ENCODE results near the gene AGXT2.

AGXT2 gene, protein sequence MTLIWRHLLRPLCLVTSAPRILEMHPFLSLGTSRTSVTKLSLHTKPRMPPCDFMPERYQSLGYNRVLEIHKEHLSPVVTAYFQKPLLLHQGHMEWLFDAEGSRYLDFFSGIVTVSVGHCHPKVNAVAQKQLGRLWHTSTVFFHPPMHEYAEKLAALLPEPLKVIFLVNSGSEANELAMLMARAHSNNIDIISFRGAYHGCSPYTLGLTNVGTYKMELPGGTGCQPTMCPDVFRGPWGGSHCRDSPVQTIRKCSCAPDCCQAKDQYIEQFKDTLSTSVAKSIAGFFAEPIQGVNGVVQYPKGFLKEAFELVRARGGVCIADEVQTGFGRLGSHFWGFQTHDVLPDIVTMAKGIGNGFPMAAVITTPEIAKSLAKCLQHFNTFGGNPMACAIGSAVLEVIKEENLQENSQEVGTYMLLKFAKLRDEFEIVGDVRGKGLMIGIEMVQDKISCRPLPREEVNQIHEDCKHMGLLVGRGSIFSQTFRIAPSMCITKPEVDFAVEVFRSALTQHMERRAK

DNA sequence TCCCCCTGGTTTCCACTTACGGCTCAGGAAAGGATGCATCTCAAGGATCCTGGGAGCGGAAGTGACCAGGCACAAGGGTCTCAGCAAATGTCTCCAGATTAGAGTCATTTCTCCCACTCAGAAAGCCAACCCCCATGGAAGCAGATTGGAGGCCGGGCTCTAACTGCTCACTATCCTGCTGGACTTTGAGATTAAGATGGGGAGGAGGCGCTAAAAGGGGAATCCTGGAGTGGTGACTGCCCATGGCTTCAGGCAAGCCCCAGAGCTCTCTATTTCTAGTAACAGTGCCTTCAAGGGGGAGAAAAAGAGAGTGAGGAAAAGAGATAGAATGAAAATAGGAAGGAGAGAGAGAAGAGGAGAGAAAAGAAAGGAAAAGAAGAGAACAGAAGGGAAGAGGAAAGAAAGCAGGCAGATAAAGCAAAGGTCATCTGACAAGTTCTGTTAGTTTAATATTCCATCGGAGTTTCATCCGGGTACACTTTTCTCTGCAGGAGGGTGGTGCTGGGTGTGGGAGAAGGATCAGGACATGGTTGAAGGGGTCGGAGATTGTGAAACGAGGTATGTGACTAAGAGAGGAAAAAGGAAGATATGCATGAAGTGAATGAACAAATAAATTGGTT lies at the start of gene AGXT2:
Gene AGXT2 (minus strand): TSS at position 165 of the 620 bp plus-strand sequence. CDS start 57 bp downstream, at position 108.
- no peak within 1 kb of the TSS for H3K27ac ChIP-seq (ENCODE audit: low read depth, low read length)
- no peak within 1 kb of the TSS for H3K9ac ChIP-seq (ENCODE audit: low read length)
- H3K36me3 ChIP-seq (ENCODE audit: insufficient read depth, low read length): no peaks in the 10 kb centered on the region
- H3K27me3 ChIP-seq (ENCODE audit: control insufficient read depth in 1 of 2, insufficient read depth in 2 of 2, low read length in 2 of 2): no peaks in the 10 kb centered on the region
- no peaks in the 10 kb centered on the region for H3K4me1 ChIP-seq (ENCODE audit: insufficient read depth, low read length)
- no peaks in the 10 kb centered on the region for H3K9me3 ChIP-seq (ENCODE audit: low read length)
- no peak within 1 kb of the TSS for H3K4me3 ChIP-seq (ENCODE audit: low read depth in 1 of 2, low read length in 2 of 2)

DNA sequence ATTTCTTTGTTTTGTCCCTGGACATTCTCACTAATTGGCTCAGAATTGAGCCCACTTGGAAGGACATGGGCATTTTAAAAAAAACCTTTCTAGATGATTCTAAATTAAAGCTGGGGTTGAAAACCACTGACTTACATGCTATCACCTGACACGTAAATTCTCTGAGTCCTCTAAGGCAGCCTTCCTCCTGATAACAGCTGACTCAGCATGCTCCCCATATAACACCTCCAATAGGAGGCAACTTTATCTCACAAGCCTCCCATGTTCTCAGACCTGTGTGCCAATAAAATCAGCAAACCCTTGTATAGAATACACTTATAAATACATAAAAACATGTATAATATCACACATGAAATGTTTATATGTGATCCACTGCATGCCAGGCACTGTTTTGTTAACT lies 49.2 kb upstream of the AGXT2 start:
- Histone ChIP-seq H3K9me3 (ENCODE audit: low read length) (no peaks in the 10 kb centered on the region), H3K36me3 (ENCODE audit: insufficient read depth, low read length) (no peaks in the 10 kb centered on the region), H3K4me1 (ENCODE audit: insufficient read depth, low read length) (no peaks in the 10 kb centered on the region), H3K27ac (ENCODE audit: low read depth, low read length) (no peak overlapping the region), H3K4me3 (ENCODE audit: low read depth in 1 of 2, low read length in 2 of 2) (no peak overlapping the region), H3K9ac (ENCODE audit: low read length) (no peak overlapping the region), H3K27me3 (ENCODE audit: control insufficient read depth in 1 of 2, insufficient read depth in 2 of 2, low read length in 2 of 2) (no peaks in the 10 kb centered on the region)

DNA sequence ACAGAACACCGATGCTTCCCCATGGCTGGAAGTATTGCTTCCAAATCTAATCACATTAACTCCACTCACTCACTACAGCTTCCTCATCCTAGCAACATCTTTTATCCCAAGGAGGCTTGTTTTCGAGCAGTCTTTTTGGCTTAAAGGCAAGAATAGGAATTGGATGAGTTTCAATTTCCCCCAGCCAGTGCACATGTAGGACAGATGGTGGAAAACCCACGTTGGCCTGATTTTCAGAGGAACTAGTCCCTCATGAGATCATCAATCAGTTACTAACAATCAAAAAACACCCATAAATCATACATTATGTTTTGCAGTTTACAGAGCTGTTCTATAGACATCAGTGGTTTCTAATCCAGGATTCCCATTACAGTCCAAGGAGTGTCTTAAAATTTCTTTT lies 48.5 kb upstream of the AGXT2 start:
- Histone ChIP-seq H3K9me3 (ENCODE audit: low read length) (no peaks in the 10 kb centered on the region), H3K4me1 (ENCODE audit: insufficient read depth, low read length) (no peaks in the 10 kb centered on the region), H3K9ac (ENCODE audit: low read length) (no peak overlapping the region), H3K27me3 (ENCODE audit: control insufficient read depth in 1 of 2, insufficient read depth in 2 of 2, low read length in 2 of 2) (no peaks in the 10 kb centered on the region), H3K4me3 (ENCODE audit: low read depth in 1 of 2, low read length in 2 of 2) (no peak overlapping the region), H3K36me3 (ENCODE audit: insufficient read depth, low read length) (no peaks in the 10 kb centered on the region), H3K27ac (ENCODE audit: low read depth, low read length) (no peak overlapping the region)

DNA sequence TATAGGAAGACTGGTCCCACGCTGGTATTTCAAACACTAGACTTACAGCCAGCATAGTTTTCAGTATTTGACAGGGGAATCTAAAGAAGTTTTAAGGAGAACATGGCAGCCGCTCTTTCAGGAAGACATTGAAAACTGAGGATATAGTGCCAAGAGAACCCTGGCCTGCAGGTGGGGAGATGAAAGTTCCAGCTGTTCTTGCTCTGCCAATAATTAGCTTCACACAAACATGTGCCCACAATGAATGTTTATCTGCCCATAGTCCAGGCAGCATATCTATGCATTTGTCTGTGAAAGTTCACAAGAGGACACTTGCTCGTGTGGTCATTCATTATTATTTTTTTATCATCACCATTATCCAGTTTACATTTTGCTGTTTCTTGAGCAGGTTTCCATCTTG lies 47.6 kb upstream of the AGXT2 start:
- Histone ChIP-seq H3K4me3 (ENCODE audit: low read depth in 1 of 2, low read length in 2 of 2) (no peak overlapping the region), H3K36me3 (ENCODE audit: insufficient read depth, low read length) (no peaks in the 10 kb centered on the region), H3K9me3 (ENCODE audit: low read length) (no peaks in the 10 kb centered on the region), H3K27me3 (ENCODE audit: control insufficient read depth in 1 of 2, insufficient read depth in 2 of 2, low read length in 2 of 2) (no peaks in the 10 kb centered on the region), H3K9ac (ENCODE audit: low read length) (no peak overlapping the region), H3K27ac (ENCODE audit: low read depth, low read length) (no peak overlapping the region), H3K4me1 (ENCODE audit: insufficient read depth, low read length) (no peaks in the 10 kb centered on the region)

DNA sequence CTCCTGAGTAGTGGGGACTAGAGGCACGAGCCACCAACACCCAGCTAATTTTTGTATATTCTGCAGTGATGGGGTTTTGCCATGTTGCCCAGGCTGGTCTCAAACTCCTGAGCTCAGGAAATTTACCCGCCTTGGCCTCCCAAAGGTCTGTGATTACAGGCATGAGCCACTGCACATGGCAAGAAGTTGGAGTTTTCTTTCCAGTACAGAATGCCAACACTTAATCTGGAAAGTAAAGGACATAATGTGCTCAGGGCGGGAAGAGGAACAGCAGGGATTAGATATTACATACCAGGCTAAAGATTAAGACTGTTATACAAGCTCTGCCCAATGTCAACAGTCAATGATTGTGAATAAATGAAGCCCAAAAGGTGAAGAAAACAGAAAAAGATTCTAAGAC lies 47.2 kb upstream of the AGXT2 start:
- H3K4me3 ChIP-seq (ENCODE audit: low read depth in 1 of 2, low read length in 2 of 2): no peak overlapping the region
- H3K4me1 ChIP-seq (ENCODE audit: insufficient read depth, low read length): no peaks in the 10 kb centered on the region
- H3K27me3 ChIP-seq (ENCODE audit: control insufficient read depth in 1 of 2, insufficient read depth in 2 of 2, low read length in 2 of 2): no peaks in the 10 kb centered on the region
- H3K9me3 ChIP-seq (ENCODE audit: low read length): no peaks in the 10 kb centered on the region
- no peak overlapping the region for H3K9ac ChIP-seq (ENCODE audit: low read length)
- H3K27ac ChIP-seq (ENCODE audit: low read depth, low read length): no peak overlapping the region
- H3K36me3 ChIP-seq (ENCODE audit: insufficient read depth, low read length): no peaks in the 10 kb centered on the region

DNA sequence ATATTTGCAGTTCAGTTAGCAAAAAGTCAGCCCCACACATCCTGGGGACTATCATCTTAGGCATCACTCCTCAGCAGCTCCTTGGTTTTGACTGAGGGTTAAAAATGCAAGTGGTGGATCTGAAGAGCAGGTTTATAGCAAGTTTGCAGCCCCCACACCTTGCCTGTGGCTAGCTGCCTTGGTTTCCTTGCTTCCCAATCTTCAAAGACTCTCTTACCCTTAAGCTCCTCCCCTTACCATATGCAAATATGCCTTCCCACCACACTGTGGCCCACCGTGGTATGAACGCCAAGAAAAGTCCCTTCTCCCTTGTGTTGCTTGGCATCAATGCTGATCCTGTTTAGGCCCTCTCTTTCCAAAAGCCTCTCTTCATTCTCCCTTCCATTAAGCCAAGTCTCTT lies 45.0 kb upstream of the AGXT2 start:
- H3K4me1 ChIP-seq (ENCODE audit: insufficient read depth, low read length): no peaks in the 10 kb centered on the region
- H3K9me3 ChIP-seq (ENCODE audit: low read length): no peaks in the 10 kb centered on the region
- no peak overlapping the region for H3K4me3 ChIP-seq (ENCODE audit: low read depth in 1 of 2, low read length in 2 of 2)
- no peaks in the 10 kb centered on the region for H3K27me3 ChIP-seq (ENCODE audit: control insufficient read depth in 1 of 2, insufficient read depth in 2 of 2, low read length in 2 of 2)
- no peak overlapping the region for H3K27ac ChIP-seq (ENCODE audit: low read depth, low read length)
- H3K9ac ChIP-seq (ENCODE audit: low read length): no peak overlapping the region
- H3K36me3 ChIP-seq (ENCODE audit: insufficient read depth, low read length): no peaks in the 10 kb centered on the region

DNA sequence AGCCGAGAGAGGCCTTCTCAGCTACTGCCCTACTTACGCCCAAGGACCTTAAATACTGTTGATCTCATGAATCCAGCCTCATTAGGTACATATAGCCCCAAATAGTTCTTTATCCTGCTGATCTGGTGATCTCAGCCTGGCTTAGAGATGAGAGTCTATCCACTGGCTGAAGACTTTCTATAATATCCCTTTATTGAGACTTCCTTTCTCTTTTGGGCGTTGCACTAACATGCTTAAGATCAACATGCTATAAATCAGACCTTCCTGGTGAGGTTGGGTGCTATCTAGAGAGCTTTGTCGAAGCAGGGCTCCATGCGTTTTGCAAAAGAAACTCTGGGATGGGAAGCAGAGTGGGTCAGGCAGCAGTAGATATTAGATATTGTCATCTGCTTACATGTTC lies 44.0 kb upstream of the AGXT2 start:
- no peaks in the 10 kb centered on the region for H3K36me3 ChIP-seq (ENCODE audit: insufficient read depth, low read length)
- H3K27me3 ChIP-seq (ENCODE audit: control insufficient read depth in 1 of 2, insufficient read depth in 2 of 2, low read length in 2 of 2): no peaks in the 10 kb centered on the region
- no peak overlapping the region for H3K4me3 ChIP-seq (ENCODE audit: low read depth in 1 of 2, low read length in 2 of 2)
- no peaks in the 10 kb centered on the region for H3K4me1 ChIP-seq (ENCODE audit: insufficient read depth, low read length)
- H3K9ac ChIP-seq (ENCODE audit: low read length): no peak overlapping the region
- H3K9me3 ChIP-seq (ENCODE audit: low read length): no peaks in the 10 kb centered on the region
- H3K27ac ChIP-seq (ENCODE audit: low read depth, low read length): no peak overlapping the region

DNA sequence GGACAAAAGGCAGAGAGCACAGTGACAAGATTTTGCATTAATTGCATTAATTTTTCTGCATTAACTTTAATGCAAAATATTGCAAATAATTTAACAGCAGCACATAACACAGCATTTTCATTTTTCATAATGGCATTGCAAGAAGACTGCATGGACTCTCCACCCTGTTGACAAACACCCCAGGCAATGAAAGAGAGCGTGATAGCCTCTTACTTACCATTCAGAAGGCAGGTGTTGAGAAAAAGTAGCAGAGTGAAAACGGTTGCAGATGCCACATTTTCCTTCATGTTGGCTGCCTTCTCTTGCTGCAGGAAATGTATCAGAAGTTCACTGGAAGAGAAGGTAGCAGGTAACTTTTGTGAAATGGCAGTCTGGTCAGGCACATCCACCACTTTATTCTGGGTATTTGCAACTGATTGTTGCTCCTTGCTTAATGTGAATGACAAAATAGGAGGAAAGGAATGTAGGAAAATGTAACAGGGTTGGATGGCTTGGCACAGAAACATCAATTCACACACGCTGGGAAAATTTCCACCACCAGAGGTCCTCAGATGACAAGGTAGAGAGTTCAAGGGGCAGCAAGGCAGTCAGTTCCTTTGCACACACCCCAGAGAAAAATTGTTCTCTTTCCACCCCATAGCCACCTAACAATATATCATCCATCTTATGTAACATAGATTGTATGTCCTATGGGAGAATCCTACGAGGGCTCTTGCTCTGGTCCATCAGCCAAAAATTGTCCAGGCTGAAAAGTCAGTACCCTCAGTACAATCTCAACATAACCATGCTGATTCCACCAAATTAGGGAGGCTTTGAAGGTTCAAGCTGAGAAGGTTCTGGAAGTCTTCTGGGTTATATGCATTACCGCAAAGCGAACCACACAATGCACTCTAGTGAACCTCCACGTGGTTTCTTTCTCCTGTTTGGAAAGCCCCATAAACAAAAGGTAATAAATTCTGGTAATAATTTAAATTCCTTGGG lies 41.9 kb upstream of the AGXT2 start:
- Histone ChIP-seq H3K36me3 (ENCODE audit: insufficient read depth, low read length) (no peaks in the 10 kb centered on the region), H3K4me1 (ENCODE audit: insufficient read depth, low read length) (peaks cover 5% of the 10 kb centered on the region), H3K9ac (ENCODE audit: low read length) (no peak overlapping the region), H3K4me3 (ENCODE audit: low read depth in 1 of 2, low read length in 2 of 2) (no peak overlapping the region), H3K27me3 (ENCODE audit: control insufficient read depth in 1 of 2, insufficient read depth in 2 of 2, low read length in 2 of 2) (no peaks in the 10 kb centered on the region), H3K27ac (ENCODE audit: low read depth, low read length) (no peak overlapping the region), H3K9me3 (ENCODE audit: low read length) (no peaks in the 10 kb centered on the region)

DNA sequence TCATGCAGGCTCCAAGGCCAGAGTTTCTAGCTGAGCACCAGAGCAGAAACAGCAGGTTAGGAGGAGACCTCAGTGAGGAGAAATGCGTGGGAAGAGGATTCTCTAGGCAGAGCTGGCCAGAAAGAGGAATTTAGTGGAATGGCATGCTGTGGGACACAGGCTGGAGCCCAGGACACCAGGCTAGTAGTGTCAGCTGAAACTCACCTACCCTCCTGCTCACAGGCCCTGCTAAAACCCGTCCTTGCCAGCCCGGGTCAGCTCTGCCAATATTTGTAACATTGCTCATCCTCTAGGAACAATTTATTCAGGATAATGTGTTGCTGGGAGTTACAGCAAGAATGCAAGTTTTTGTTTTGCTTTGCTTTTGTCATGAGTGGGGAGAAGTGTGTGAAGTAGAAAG lies 40.2 kb upstream of the AGXT2 start:
- Histone ChIP-seq H3K9me3 (ENCODE audit: low read length) (no peaks in the 10 kb centered on the region), H3K27me3 (ENCODE audit: control insufficient read depth in 1 of 2, insufficient read depth in 2 of 2, low read length in 2 of 2) (no peaks in the 10 kb centered on the region), H3K27ac (ENCODE audit: low read depth, low read length) (no peak overlapping the region), H3K36me3 (ENCODE audit: insufficient read depth, low read length) (no peaks in the 10 kb centered on the region), H3K4me1 (ENCODE audit: insufficient read depth, low read length) (peaks cover 5% of the 10 kb centered on the region), H3K4me3 (ENCODE audit: low read depth in 1 of 2, low read length in 2 of 2) (no peak overlapping the region), H3K9ac (ENCODE audit: low read length) (no peak overlapping the region)

DNA sequence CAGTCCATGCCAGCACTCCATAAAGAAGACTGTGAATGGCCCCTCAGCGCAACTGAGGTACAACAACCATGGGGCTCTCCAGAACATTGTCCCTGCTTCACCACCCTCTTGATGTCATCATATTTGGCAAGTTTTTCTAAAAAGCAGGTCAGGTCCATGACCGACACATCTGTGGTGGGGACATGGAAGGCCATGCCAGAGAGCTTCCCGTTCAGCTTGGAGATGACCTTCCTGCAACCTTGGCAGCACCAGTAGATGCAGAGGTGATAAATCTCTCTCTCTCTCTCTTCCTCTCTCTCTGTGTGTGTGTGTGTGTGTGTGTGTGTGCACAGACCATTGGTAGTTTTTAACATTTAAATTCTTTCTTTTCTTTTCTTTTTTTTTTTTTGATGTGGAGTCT lies 35.4 kb upstream of the AGXT2 start:
- Histone ChIP-seq H3K27ac (ENCODE audit: low read depth, low read length) (no peak overlapping the region), H3K9me3 (ENCODE audit: low read length) (no peaks in the 10 kb centered on the region), H3K4me1 (ENCODE audit: insufficient read depth, low read length) (peaks cover 5% of the 10 kb centered on the region), H3K4me3 (ENCODE audit: low read depth in 1 of 2, low read length in 2 of 2) (no peak overlapping the region), H3K27me3 (ENCODE audit: control insufficient read depth in 1 of 2, insufficient read depth in 2 of 2, low read length in 2 of 2) (no peaks in the 10 kb centered on the region), H3K36me3 (ENCODE audit: insufficient read depth, low read length) (no peaks in the 10 kb centered on the region), H3K9ac (ENCODE audit: low read length) (no peak overlapping the region)

DNA sequence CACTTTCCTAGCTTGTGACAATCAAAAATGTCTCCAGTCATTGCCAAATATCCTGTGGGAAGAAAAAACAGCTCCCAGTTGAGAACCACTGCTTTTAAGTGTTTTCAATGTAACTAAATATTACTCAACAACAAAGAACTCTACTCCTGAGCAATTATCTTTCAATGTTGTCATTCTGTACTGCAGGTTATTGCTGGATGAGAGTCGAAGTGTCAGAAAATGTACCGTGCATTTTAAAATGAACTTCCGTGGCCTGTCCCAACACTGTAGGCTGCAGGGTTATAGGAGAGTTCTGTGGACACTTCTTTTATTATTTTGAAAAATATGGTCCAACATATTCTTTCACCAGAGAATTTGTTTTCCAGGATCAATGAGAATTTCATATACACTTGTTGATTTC lies 34.8 kb upstream of the AGXT2 start:
- no peaks in the 10 kb centered on the region for H3K27me3 ChIP-seq (ENCODE audit: control insufficient read depth in 1 of 2, insufficient read depth in 2 of 2, low read length in 2 of 2)
- H3K36me3 ChIP-seq (ENCODE audit: insufficient read depth, low read length): no peaks in the 10 kb centered on the region
- no peak overlapping the region for H3K27ac ChIP-seq (ENCODE audit: low read depth, low read length)
- peaks cover 5% of the 10 kb centered on the region for H3K4me1 ChIP-seq (ENCODE audit: insufficient read depth, low read length)
- H3K4me3 ChIP-seq (ENCODE audit: low read depth in 1 of 2, low read length in 2 of 2): no peak overlapping the region
- no peaks in the 10 kb centered on the region for H3K9me3 ChIP-seq (ENCODE audit: low read length)
- H3K9ac ChIP-seq (ENCODE audit: low read length): no peak overlapping the region
